Ovary (tissue), 9 donors: ENCODE data around the gene BCL11B. TPM values are rescaled to one million over a fixed set of nuclear protein-coding genes. Genes with fewer than 3 reads are reported as not detected.

Experiments
- DNase-seq, 5 donors: peaks; one replicate each; pipeline ENCODE4 v3.0.0-alpha.2; 2019 to 2020
- H3K27ac ChIP-seq, 2 donors: fragments of 200-600 bp; one replicate each; pipeline versions ENCODE4 v1.5.1 to v1.8.0; 2019 to 2022
- H3K27me3 ChIP-seq: fragments of 200-600 bp; one replicate; pipeline ENCODE4 v1.8.0; 2022
- H3K36me3 ChIP-seq: fragments of 200-600 bp; sonication (generic); one replicate; pipeline ENCODE4 v1.5.1; 2019
- H3K4me1 ChIP-seq: one replicate; pipeline ENCODE4 v1.8.1; 2013; ENCODE audit warnings: mild to moderate bottlenecking, moderate library complexity; ENCODE audit not compliant: insufficient read depth
- H3K4me3 ChIP-seq: fragments of 200-600 bp; sonication (generic); one replicate; pipeline ENCODE4 v1.5.1; 2017
- H3K9me3 ChIP-seq, 2 donors: fragments of 200-600 bp in 1 of 2; sonication (generic) in 1 of 2; one replicate each; pipeline versions ENCODE4 v1.5.1 to v1.8.1; 2013 to 2019; ENCODE audit warnings: mild to moderate bottlenecking in 1 of 2, moderate library complexity in 1 of 2
- EP300 ChIP-seq: sonication (generic); formaldehyde crosslinking; IDR thresholded peaks from one replicate; pipeline ENCODE4 v1.6.1; 2017; ENCODE audit warnings: antibody characterized with exemption
- POLR2A ChIP-seq: fragments of 450-650 bp; IDR thresholded peaks from one replicate; pipeline ENCODE4 v1.6.1; 2017; ENCODE audit warnings: antibody characterized with exemption, mild to moderate bottlenecking, moderate library complexity
- WGBS, 3 donors: extraction: QIAGEN DNeasy Blood & Tissue Kit in 1 of 3; methylation state at CpG; one replicate each; pipeline versions ENCODE4 v1.1.5 to v1.1.7; 2013 to 2017; 5-methylcytosine and 5-hydroxymethylcytosine counted together
- intact Hi-C, 4 donors: fragments of 100-400 bp; cut with DNase I; formaldehyde crosslinking; loops; one replicate each; pipeline versions ENCODE4 v1.11.0 to v1.15.1; 2022 to 2023
- polyA plus RNA-seq, 2 donors: library from polyadenylated mRNA; stranded (reverse); fragments of 200-250 nt in 1 of 2; fragments of 350-450 nt in 1 of 2; fragmentation: Illumina TruSeq in 1 of 2; extraction: RNeasy Lipid Tissue Mini Kit (QIAGEN cat#74804) in 1 of 2; gene quantifications; one replicate each; pipeline ENCODE4 v1.2.3, GENCODE V29; 2013 to 2014
- total RNA-seq, 7 donors: library from RNA; depleted of rRNA in 2 of 7; stranded (reverse); fragments of >200 nt in 2 of 7; fragmentation: NEBNext Ultra II Directional in 3 of 7; extraction: Animal tissue kit (Norgen Biotek cat#: 25700) in 3 of 7; gene quantifications; one replicate each; pipeline versions ENCODE4 v1.1.0 to v1.2.4, GENCODE V29; 2016 to 2023
- TF ChIP-seq, protein P1 (sequence below), 3 donors: fragments of 450-650 bp in 2 of 3; fragments of 200-600 bp in 1 of 3; IDR thresholded peaks; one replicate each; pipeline versions ENCODE4 v1.5.1 to v1.8.0; 2016 to 2022; ENCODE audit warnings: antibody characterized with exemption in 3 of 3, mild to moderate bottlenecking in 1 of 3
- donor health status: DM: no; HTN: no; CAD: no; lungs with moderate emphysema.
- donor health status: DM: no; HTN: no; CAD: no.
- donor health status: Bipolar disorder and iron deficiency.
- donor health status: DM: yes; HTN: yes; CAD: no.
- donor health status: DM: no; HTN: no; CAD: no.
- donor health status: DM: yes; HTN: yes; CAD: no.

BCL11B gene
- total and polyA plus RNA-seq, 9 donors: 0.08 to 0.84 (median 0.43) TPM

DNA sequence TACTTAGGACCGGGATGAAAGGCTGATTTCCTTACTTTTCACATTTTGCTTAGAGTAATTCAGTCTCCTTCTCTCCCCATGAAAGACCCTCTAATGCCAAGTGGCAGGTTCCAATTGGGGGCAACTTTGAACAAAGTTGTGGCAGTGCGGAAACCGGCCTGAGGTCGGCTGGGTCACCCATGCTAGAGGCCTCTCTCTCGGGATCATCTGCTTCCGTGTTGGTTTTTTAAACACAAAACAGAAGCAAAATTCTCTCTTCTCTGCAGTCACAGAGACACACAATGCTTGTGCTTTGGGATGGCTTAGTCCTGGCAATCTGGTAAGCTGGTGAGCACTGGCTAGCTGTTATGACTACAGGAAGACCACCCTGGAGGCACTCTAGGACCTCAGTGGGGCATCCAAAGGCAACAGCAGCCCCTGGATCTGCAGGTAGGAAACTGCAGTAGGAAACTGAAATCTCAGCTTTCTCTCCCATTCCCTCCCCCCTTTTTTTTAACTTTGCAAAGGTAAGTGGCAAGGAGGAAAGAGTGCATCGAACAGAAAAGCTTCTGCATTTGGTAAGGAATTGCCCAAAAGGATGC is 102.1 kb downstream of the BCL11B start:
- WGBS, 3 donors: 79 to 89% (median 82%) methylated on average over 7 of the region's 7 CpGs
- Histone ChIP-seq H3K36me3 (no peaks in the 10 kb centered on the region), H3K27ac (no peak overlapping the region), H3K4me1 (no peaks in the 10 kb centered on the region), H3K27me3 (no peaks in the 10 kb centered on the region), H3K4me3 (no peak overlapping the region), H3K9me3 (no peaks in the 10 kb centered on the region)
- no peak for DNase-seq
- intact Hi-C loops: no loop called here
- no peak for TF ChIP-seq POLR2A
- TF ChIP-seq, protein P1, sequence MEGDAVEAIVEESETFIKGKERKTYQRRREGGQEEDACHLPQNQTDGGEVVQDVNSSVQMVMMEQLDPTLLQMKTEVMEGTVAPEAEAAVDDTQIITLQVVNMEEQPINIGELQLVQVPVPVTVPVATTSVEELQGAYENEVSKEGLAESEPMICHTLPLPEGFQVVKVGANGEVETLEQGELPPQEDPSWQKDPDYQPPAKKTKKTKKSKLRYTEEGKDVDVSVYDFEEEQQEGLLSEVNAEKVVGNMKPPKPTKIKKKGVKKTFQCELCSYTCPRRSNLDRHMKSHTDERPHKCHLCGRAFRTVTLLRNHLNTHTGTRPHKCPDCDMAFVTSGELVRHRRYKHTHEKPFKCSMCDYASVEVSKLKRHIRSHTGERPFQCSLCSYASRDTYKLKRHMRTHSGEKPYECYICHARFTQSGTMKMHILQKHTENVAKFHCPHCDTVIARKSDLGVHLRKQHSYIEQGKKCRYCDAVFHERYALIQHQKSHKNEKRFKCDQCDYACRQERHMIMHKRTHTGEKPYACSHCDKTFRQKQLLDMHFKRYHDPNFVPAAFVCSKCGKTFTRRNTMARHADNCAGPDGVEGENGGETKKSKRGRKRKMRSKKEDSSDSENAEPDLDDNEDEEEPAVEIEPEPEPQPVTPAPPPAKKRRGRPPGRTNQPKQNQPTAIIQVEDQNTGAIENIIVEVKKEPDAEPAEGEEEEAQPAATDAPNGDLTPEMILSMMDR (IDR thresholded peaks at IDR 0.05): no peak
- no peak for TF ChIP-seq EP300

DNA sequence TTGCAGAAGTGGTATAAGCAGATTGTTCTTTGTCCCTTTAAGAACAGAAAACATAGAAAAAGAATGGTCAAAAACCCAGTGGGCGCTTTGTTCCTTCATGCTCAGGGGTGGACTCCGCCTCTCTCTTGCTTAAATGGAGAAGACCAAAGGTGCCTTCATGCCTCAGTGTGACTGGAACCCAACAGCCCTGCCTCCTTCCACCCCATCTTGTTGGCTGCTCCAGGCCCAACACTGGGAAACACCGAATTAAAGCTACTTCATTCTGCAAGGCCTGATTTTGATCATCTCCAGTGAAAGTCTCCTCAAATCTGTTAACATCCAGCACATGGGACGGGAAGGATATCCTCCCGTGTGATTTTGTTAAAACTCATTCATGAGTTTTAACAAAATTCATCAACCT is 103.7 kb downstream of the BCL11B start:
- TF ChIP-seq POLR2A (no peak), EP300 (no peak)
- TF ChIP-seq, protein P1 (IDR thresholded peaks at IDR 0.05): no peak
- Histone ChIP-seq H3K27me3 (no peaks in the 10 kb centered on the region), H3K4me1 (no peaks in the 10 kb centered on the region), H3K9me3 (no peaks in the 10 kb centered on the region), H3K4me3 (no peak overlapping the region), H3K36me3 (no peaks in the 10 kb centered on the region), H3K27ac (no peak overlapping the region)
- WGBS, 3 donors: 90 to 92% (median 92%) methylated on average over 5 of the region's 5 CpGs
- intact Hi-C loops: no loop called here
- no peak for DNase-seq

DNA sequence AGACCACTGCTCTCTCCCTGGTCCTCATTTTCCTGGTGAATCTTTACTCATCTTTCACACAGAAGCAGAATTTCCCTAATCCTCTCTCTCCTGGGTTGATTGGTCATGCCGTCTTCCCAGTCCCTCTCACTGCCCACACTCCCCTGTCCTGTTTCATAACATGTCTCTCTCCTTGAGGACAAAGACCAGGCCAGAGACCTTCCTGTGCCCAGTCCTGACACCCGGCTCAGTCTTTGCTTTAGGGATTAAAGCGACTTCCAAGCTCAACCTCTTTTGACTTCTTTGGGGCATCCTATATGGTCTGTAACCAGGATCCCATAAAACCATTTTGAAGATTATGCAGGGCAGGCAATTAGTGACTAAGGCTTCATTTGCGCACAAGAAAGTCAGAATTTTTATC is 105.5 kb downstream of the BCL11B start:
- Histone ChIP-seq H3K9me3 (no peaks in the 10 kb centered on the region), H3K36me3 (no peaks in the 10 kb centered on the region), H3K4me1 (no peaks in the 10 kb centered on the region), H3K27me3 (no peaks in the 10 kb centered on the region), H3K4me3 (no peak overlapping the region), H3K27ac (no peak overlapping the region)
- intact Hi-C loops: no loop called here
- DNase-seq: no peak
- TF ChIP-seq EP300 (no peak), POLR2A (no peak)
- TF ChIP-seq, protein P1 (IDR thresholded peaks at IDR 0.05): no peak
- 91 to 94% (median 93%) methylated on average over 4 of the region's 4 CpGs for WGBS, 3 donors

DNA sequence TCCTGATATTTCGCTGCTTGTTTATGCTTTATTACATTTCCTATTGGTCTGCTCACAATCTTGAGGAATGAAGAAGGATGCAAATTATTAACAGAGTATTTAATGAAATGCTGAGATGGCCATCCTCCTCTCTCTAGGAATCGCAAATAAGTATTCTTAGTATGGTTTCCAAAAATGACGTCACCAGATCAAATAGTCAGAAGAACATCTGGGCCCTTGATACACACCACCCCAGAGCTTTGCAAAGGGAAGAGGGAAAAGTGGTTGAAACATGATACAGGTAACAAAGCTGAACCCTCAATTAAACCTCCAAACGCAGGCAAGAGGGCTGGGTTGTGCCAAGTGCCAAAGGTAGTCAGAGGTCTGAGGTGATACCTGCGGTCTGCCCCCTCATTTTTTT is 107.3 kb downstream of the BCL11B start:
- Histone ChIP-seq H3K27ac (no peak overlapping the region), H3K36me3 (no peaks in the 10 kb centered on the region), H3K27me3 (no peaks in the 10 kb centered on the region), H3K4me3 (no peak overlapping the region), H3K9me3 (no peaks in the 10 kb centered on the region), H3K4me1 (no peaks in the 10 kb centered on the region)
- no peak for DNase-seq
- intact Hi-C loops: no loop called here
- TF ChIP-seq, protein P1 (IDR thresholded peaks at IDR 0.05): no peak
- no peak for TF ChIP-seq POLR2A
- WGBS, 3 donors: 64 to 68% (median 66%) methylated on average over 5 of the region's 5 CpGs
